ENCODE data around the gene TANC1.

Gene TANC1

DNA sequence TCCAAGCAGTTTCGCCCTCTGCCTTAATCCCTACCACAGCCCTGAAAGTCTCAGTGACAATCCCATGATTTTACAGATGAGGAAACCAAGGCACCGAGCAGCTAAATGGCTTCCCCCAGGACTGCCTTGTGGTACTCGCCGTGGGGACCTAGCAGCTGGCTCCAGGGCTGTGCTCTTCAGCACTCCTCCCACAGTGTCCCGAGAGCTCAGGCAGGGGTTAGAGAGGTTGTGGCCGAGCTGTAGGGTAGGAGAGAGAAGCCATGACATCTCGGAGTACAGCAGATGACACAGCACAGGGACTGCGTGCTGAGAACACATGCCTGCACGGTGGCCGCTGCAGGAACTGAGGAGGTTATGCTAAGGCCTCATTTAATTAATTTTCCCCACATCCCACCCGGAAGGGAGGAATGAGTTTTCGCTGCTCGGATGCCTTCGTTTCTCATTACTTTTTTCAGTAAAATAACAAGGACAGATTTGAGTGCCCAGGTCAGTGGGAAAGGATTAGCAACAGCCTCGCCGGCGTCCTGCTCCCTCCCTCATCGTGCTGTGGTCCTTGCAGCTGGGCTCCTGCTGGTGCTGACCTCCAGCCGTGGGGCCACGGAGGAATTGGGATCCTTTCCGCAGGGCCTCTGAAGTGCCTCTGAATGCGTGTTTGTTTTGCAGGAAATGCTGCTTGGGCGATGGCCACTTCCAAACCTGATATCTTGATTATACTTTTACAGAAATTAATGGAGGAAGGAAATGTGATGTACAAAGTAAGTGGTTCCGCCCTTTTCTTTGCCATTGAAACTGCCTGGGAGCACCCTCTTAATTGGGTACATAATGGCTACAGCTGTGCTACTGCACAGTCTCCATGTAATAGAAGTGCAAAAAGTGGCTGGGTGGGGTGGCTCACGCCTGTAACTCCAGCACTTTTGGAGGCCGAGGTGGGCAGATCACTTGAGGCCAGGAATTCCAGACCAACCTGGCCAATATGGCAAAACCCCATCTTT, 256.9 kb downstream of the TANC1 start:
- no peak for DNase-seq (ENCODE audit: insufficient read length, low spot score)
- no peak for FAIRE-seq
- TF ChIP-seq POLR2A (IDR thresholded peaks at IDR 0.05; ENCODE audit: low read depth, low read length) = no peak

DNA sequence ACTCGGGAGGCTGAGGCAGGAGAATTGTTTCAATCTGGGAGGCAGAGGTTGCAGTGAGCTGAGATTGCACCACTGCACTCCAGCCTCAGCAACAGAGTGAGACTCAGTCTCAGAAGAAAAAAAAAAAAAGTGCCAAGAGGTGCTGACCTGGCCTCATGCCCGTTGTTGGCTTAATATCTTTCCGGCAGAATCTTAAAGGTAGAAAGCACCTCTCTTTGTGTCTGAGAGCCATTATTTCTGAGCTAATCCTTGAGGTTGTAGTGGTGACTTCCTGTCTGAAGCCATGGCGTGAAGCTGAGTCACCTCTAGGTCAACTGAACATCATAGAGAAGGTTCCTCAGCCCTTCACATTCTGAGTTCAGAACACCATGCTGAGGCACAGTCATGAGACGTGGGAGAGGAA, 257.6 kb downstream of the TANC1 start:
- FAIRE-seq (no peak), DNase-seq (ENCODE audit: insufficient read length, low spot score) (peak; percentile 47)
- TF ChIP-seq POLR2A (IDR thresholded peaks at IDR 0.05; ENCODE audit: low read depth, low read length) = no peak

DNA sequence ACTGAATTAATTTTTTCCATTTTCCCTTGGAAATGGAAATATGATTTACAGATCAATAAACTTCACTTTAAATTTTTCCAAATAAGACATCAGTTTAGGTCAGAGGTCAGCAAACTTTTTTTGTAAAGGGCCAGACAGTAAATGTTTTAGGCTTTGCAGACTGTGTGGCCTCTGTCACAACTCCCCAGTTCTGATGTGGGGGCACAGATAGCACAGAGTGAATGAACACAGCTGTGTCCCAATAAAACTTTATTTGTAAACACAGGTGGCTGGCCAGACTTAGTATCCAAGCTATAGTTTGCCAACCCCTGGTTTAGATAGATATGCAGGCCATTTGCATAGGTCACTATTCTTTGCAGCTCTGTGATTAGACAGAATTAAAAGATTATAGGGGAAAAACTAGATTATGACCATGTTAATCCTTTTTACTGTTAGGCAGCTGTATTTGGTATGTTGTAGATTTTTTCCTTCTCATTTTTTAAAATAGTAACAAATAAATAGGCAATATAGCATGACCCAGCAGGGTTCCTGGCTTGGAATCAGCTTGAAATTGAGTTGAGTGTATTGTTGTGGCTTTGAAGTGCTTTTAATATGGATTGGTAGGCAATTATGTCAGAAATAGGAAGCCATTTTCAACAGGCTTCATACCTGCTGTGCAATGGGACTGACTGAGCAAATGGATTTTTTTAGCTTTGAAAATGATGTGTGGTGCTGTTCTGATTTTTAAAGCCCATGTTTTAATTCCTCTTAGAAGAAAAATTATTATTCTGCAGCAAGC, 258.4 kb downstream of the TANC1 start:
- TF ChIP-seq POLR2A (IDR thresholded peaks at IDR 0.05; ENCODE audit: low read depth, low read length) = no peak
- no peak for FAIRE-seq

DNA sequence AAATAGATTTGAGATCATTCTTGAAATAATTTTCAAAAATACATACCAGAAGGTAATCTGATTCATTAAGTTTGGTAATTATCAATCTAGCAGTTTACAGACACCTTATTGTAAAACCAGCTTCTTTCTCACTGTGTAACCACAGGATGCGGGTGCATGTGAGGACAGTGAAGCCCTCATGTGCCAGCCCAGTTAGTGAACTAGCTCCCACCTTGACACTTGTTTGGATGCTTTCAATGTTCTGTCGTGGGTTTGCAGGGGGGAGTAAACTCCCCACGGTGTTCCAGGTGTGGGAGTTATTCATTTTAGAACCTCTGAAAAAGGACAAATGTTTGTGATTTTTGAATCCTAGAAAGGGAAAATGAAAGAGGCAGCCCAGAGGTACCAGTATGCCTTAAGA, 259.0 kb downstream of the TANC1 start:
- DNase-seq (ENCODE audit: insufficient read length, low spot score) (no peak), FAIRE-seq (no peak)
- no peak for TF ChIP-seq POLR2A (IDR thresholded peaks at IDR 0.05; ENCODE audit: low read depth, low read length)

More for the DNA sequence above, 258.4 kb downstream of the TANC1 start:
- no peak for DNase-seq (ENCODE audit: insufficient read length, low spot score)

DNA sequence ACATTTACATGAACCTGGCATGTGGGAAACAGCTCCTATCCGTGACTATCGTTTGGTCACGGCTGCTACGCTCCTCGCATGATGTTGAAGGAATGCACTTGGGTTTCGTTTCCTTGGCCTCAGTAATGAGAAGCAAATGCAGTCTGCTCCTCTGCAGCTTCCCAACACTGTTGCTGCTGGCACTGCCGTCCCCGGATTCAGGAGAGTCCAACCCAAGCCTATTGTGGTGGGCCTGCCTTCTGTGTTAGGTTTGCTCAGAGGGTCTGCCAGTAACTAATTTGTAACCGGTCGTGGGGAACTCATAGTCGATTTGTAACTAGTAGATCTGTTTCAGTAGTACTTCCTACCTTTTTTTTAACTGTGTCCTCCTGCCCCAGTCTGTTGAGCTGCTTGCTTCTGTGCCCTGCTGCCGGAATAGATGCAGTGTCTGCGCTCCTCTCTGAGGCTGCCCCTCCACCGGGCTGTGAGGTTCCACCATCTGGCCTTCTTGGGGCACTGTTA, 259.7 kb downstream of the TANC1 start:
- no peak for TF ChIP-seq POLR2A (IDR thresholded peaks at IDR 0.05; ENCODE audit: low read depth, low read length)
- DNase-seq (ENCODE audit: insufficient read length, low spot score) (no peak), FAIRE-seq (no peak)

- TF ChIP-seq POLR2A (IDR thresholded peaks at IDR 0.05; ENCODE audit: low read depth, low read length) = no peak
- FAIRE-seq = no peak
- no peak for DNase-seq (ENCODE audit: insufficient read length, low spot score)
Measured at GRCh38 chr2:159229476-159230144, 261.2 kb downstream of the TANC1 start.

GRCh38 chr2:159230145-159230877, 261.9 kb downstream of the TANC1 start:
- no peak for TF ChIP-seq POLR2A (IDR thresholded peaks at IDR 0.05; ENCODE audit: low read depth, low read length)
- FAIRE-seq = no peak
- no peak for DNase-seq (ENCODE audit: insufficient read length, low spot score)

- DNase-seq (ENCODE audit: insufficient read length, low spot score) (no peak), FAIRE-seq (no peak)
- TF ChIP-seq POLR2A (IDR thresholded peaks at IDR 0.05; ENCODE audit: low read depth, low read length) = no peak
Measured at GRCh38 chr2:159232456-159233170, 264.2 kb downstream of the TANC1 start.

DNA sequence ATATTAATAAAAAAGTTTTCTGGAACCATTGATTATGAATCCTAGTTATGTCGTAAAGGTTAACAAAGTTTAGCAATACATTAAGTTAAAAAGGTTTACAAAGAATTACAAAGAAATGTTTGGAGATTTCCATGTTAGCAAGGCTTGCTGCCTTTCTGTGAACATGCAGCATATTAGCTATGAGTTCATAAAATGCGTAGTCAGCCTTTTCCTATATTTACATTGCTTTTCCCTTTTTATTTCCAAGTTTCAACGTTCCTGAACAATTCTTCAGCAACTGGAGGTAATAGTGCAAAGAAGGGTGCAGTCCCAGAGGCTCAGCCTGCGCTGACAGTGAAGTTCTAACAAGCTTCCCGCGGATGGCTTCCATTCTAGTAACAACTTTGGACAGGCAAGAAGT, 266.4 kb downstream of the TANC1 start:
- DNase-seq (ENCODE audit: insufficient read length, low spot score) (no peak), FAIRE-seq (no peak)
- TF ChIP-seq POLR2A (IDR thresholded peaks at IDR 0.05; ENCODE audit: low read depth, low read length) = no peak

- no peak for TF ChIP-seq POLR2A (IDR thresholded peaks at IDR 0.05; ENCODE audit: low read depth, low read length)
- FAIRE-seq (no peak), DNase-seq (ENCODE audit: insufficient read length, low spot score) (no peak)
Measured at GRCh38 chr2:159243529-159243928, 275.1 kb downstream of the TANC1 start.

- TF ChIP-seq POLR2A (IDR thresholded peaks at IDR 0.05; ENCODE audit: low read depth, low read length) = no peak
- DNase-seq (ENCODE audit: insufficient read length, low spot score) (no peak), FAIRE-seq (no peak)
Measured at GRCh38 chr2:159246325-159246988, 278.0 kb downstream of the TANC1 start.
